ACC112 (cell line): ENCODE results near the gene WDR70.
"Not testable (repeated sequence)": the region's sequence is repeated elsewhere in the genome, so short reads cannot be mapped to it uniquely, and the experiment has no call there.

Source experiments
- H2AFZ ChIP-seq: fragments of 200-600 bp; sonication (generic); one replicate; pipeline ENCODE4 v1.6.0; 2017; ENCODE audit warnings: antibody characterized with exemption, low read length; ENCODE audit not compliant: unreplicated experiment
- H3K27ac ChIP-seq: fragments of 200-600 bp; sonication (generic); 2 replicates; pipeline ENCODE4 v1.5.1; 2014; ENCODE audit warnings: low read depth, mild to moderate bottlenecking, antibody characterized with exemption, low read length, moderate library complexity
- H3K27me3 ChIP-seq: fragments of 200-600 bp; sonication (generic); 2 replicates; pipeline ENCODE4 v1.6.1; 2014; ENCODE audit warnings: mild to moderate bottlenecking, antibody characterized with exemption, low read length, moderate library complexity, mixed read lengths; ENCODE audit not compliant: insufficient read depth
- H3K36me3 ChIP-seq: fragments of 200-600 bp; sonication (generic); 2 replicates; pipeline ENCODE4 v1.6.1; 2016; ENCODE audit warnings: mild to moderate bottlenecking, antibody characterized with exemption, low read length, moderate library complexity, mixed read lengths; ENCODE audit not compliant: insufficient read depth
- H3K4me1 ChIP-seq: fragments of 200-600 bp; sonication (generic); one replicate; pipeline ENCODE4 v1.6.1; 2016; ENCODE audit warnings: low read length, mixed read lengths; ENCODE audit not compliant: insufficient read depth, unreplicated experiment, control insufficient read depth
- H3K4me3 ChIP-seq: fragments of 200-600 bp; sonication (generic); 2 replicates; pipeline ENCODE4 v1.5.1; 2014; ENCODE audit warnings: mild to moderate bottlenecking, low read depth, low read length
- H3K79me2 ChIP-seq: fragments of 200-600 bp; sonication (generic); one replicate; pipeline ENCODE4 v1.6.0; 2016; ENCODE audit warnings: low read length; ENCODE audit not compliant: control insufficient read depth, unreplicated experiment, insufficient read depth

The WDR70 gene

GRCh38 chr5:37412515-37412914, 33.4 kb downstream of the WDR70 start:
- no peak overlapping the region for H3K4me3 ChIP-seq
- H3K79me2 ChIP-seq: no peaks in the 10 kb centered on the region
- peaks cover 3% of the 10 kb centered on the region for H3K36me3 ChIP-seq
- no peaks in the 10 kb centered on the region for H3K4me1 ChIP-seq
- no peak overlapping the region for H3K27ac ChIP-seq
- no peak overlapping the region for H2AFZ ChIP-seq
- H3K27me3 ChIP-seq: no peaks in the 10 kb centered on the region

DNA sequence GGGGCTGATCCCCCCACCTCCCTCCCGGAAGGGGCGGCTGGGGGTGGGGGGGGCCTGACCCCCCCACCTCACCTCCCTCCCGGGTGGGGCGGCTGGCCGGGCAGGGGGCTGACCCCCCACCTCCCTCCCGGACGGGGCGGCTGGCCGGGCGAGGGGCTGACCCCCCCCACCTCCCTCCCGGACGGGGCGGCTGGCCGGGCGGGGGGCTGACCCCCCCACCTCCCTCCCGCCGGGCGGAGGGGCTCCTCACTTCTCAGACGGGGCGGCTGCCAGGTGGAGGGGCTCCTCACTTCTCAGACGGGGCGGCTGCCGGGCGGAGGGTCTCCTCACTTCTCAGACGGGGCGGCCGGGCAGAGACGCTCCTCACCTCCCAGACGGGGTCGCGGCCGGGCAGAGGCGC, 36.3 kb downstream of the WDR70 start:
- not testable (repeated sequence) for H3K36me3 ChIP-seq, H3K79me2 ChIP-seq, H2AFZ ChIP-seq, H3K27me3 ChIP-seq, H3K4me3 ChIP-seq, H3K4me1 ChIP-seq, H3K27ac ChIP-seq

- Histone ChIP-seq H3K4me1 (no peaks in the 10 kb centered on the region), H3K4me3 (no peak overlapping the region), H3K79me2 (no peaks in the 10 kb centered on the region)
These were observed 38.2 kb downstream of the WDR70 start for GRCh38 chr5:37417347-37417746.

GRCh38 chr5:37424441-37424840, 45.3 kb downstream of the WDR70 start:
- no peak overlapping the region for H3K27ac ChIP-seq
- no peaks in the 10 kb centered on the region for H3K36me3 ChIP-seq
- no peak overlapping the region for H2AFZ ChIP-seq
- no peaks in the 10 kb centered on the region for H3K27me3 ChIP-seq
- H3K4me3 ChIP-seq: no peak overlapping the region
- no peaks in the 10 kb centered on the region for H3K4me1 ChIP-seq
- H3K79me2 ChIP-seq: no peaks in the 10 kb centered on the region

More at GRCh38 chr5:37417347-37417746, 38.2 kb downstream of the WDR70 start:
- Histone ChIP-seq H3K36me3 (peaks cover 3% of the 10 kb centered on the region), H2AFZ (no peak overlapping the region), H3K27me3 (no peaks in the 10 kb centered on the region), H3K27ac (no peak overlapping the region)

DNA sequence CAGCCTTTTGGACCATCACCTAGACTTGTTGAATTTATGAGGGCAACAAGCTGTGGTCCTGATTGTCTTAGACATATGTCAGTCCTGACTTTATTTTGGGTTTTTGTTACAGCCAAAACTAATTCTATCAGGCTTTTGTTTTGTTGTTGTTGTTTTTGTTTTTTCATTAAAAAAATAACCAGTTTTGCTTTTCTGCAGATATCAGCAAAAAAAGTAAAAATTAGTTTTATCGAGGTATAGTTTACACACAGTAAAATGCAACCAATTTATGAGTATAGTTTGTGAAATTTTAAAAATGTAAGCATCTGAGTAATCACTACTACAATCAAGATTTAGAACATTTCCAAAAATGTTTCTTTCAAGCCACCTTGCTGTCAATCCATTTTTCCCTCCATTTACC, 48.9 kb downstream of the WDR70 start:
- Histone ChIP-seq H3K79me2 (no peaks in the 10 kb centered on the region), H3K36me3 (no peaks in the 10 kb centered on the region), H3K4me1 (no peaks in the 10 kb centered on the region), H2AFZ (no peak overlapping the region), H3K27me3 (no peaks in the 10 kb centered on the region), H3K27ac (no peak overlapping the region), H3K4me3 (no peak overlapping the region)

DNA sequence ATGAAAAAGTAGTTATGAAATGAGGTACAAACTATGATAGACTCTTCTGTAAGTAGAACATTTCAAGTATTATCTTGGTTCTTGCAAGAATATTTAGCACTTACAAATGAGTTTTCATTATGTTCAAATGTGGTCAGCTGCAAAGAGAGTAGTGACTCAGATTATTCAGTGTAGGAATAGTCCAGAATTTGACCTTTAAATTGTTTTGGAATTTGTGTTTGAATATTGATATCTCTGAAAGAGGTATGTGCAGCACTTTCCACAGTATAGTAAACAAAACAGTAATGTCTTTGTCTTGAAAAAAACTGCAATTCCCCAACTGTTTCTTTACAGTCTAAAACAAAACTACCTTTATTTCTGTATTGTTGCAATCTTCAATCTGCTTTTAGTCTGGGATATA, 56.1 kb downstream of the WDR70 start:
- no peak overlapping the region for H3K27ac ChIP-seq
- no peak overlapping the region for H2AFZ ChIP-seq
- H3K4me3 ChIP-seq: no peak overlapping the region
- 0 out of 2 replicates have a peak, but pooled peaks cover 2% of the 10 kb centered on the region for H3K36me3 ChIP-seq
- peaks cover 7% of the 10 kb centered on the region for H3K4me1 ChIP-seq
- no peaks in the 10 kb centered on the region for H3K79me2 ChIP-seq
- H3K27me3 ChIP-seq: no peaks in the 10 kb centered on the region

GRCh38 chr5:37436146-37436934, 57.2 kb downstream of the WDR70 start:
- Histone ChIP-seq H3K27me3 (no peaks in the 10 kb centered on the region), H2AFZ (no peak overlapping the region), H3K27ac (no peak overlapping the region), H3K4me1 (peaks cover 7% of the 10 kb centered on the region), H3K79me2 (no peaks in the 10 kb centered on the region), H3K36me3 (0 out of 2 replicates have a peak, but pooled peaks cover 2% of the 10 kb centered on the region), H3K4me3 (no peak overlapping the region)

GRCh38 chr5:37437711-37438110, 58.6 kb downstream of the WDR70 start:
- H3K4me1 ChIP-seq: peaks cover 7% of the 10 kb centered on the region
- H3K36me3 ChIP-seq: 0 out of 2 replicates have a peak, but pooled peaks cover 2% of the 10 kb centered on the region
- no peak overlapping the region for H3K4me3 ChIP-seq
- no peaks in the 10 kb centered on the region for H3K79me2 ChIP-seq
- H3K27ac ChIP-seq: no peak overlapping the region
- H2AFZ ChIP-seq: no peak overlapping the region
- H3K27me3 ChIP-seq: no peaks in the 10 kb centered on the region

- not testable (repeated sequence) for H3K36me3 ChIP-seq, H3K4me3 ChIP-seq, H2AFZ ChIP-seq, H3K27me3 ChIP-seq, H3K79me2 ChIP-seq, H3K4me1 ChIP-seq, H3K27ac ChIP-seq
These were observed 66.7 kb downstream of the WDR70 start for GRCh38 chr5:37445783-37446182.

- H3K4me1 ChIP-seq: peaks cover 4% of the 10 kb centered on the region
- H2AFZ ChIP-seq: no peak overlapping the region
- H3K27me3 ChIP-seq: no peaks in the 10 kb centered on the region
- H3K79me2 ChIP-seq: no peaks in the 10 kb centered on the region
- H3K27ac ChIP-seq: no peak overlapping the region
- no peak overlapping the region for H3K4me3 ChIP-seq
- H3K36me3 ChIP-seq: 0 out of 2 replicates have a peak, but pooled peaks cover 6% of the 10 kb centered on the region
These were observed 69.8 kb downstream of the WDR70 start for GRCh38 chr5:37448941-37449340.

GRCh38 chr5:37451991-37452390, 72.9 kb downstream of the WDR70 start:
- H3K27ac ChIP-seq, H3K36me3 ChIP-seq, H3K79me2 ChIP-seq, H2AFZ ChIP-seq, H3K4me3 ChIP-seq, H3K27me3 ChIP-seq: not testable (repeated sequence)
- H3K4me1 ChIP-seq: peaks cover 13% of the 10 kb centered on the region
